Ectodermal cell (in vitro differentiated cells): ENCODE data around the gene XPO1.

Experiments
- H3K27ac ChIP-seq: 2 replicates; pipeline ENCODE4 v1.7.0; 2013; ENCODE audit warnings: mild to moderate bottlenecking, low read depth, low read length; ENCODE audit not compliant: insufficient read depth, poor library complexity, severe bottlenecking
- H3K27me3 ChIP-seq: 2 replicates; pipeline ENCODE4 v1.7.0; 2013; ENCODE audit warnings: mild to moderate bottlenecking, low read length; ENCODE audit not compliant: insufficient read depth, control insufficient read depth, poor library complexity, severe bottlenecking
- H3K36me3 ChIP-seq: one replicate; pipeline ENCODE4 v1.7.0; 2013; ENCODE audit warnings: low read length; ENCODE audit not compliant: control insufficient read depth, insufficient read depth
- H3K4me1 ChIP-seq: one replicate; pipeline ENCODE4 v1.7.0; 2013; ENCODE audit warnings: low read length; ENCODE audit not compliant: control insufficient read depth, insufficient read depth
- H3K4me3 ChIP-seq: 2 replicates; pipeline ENCODE4 v1.7.0; 2013; ENCODE audit warnings: low read depth, low read length, control low read depth; ENCODE audit not compliant: insufficient read depth
- H3K9me3 ChIP-seq: 2 replicates; pipeline ENCODE4 v1.7.0; 2013; ENCODE audit warnings: mild to moderate bottlenecking, low read length, moderate library complexity; ENCODE audit not compliant: control insufficient read depth
- WGBS, 2 experiments: methylation state at CpG; one replicate each; pipeline ENCODE4 v1.1.7; 2013; ENCODE audit warnings: missing lambda C conversion rate in 2 of 2; 5-methylcytosine and 5-hydroxymethylcytosine counted together

The XPO1 gene

GRCh38 chr2:61536572-61537276 is 1.4 kb downstream of the XPO1 start:
- WGBS, 2 experiments: 0% methylated on average over 26 of the region's 26 CpGs
- Histone ChIP-seq H3K27ac (peak overlapping the region; percentile 99), H3K27me3 (no peaks in the 10 kb centered on the region), H3K36me3 (peaks cover 6% of the 10 kb centered on the region), H3K4me1 (peaks cover 4% of the 10 kb centered on the region), H3K9me3 (no peaks in the 10 kb centered on the region), H3K4me3 (peak overlapping the region; percentile 94)

DNA sequence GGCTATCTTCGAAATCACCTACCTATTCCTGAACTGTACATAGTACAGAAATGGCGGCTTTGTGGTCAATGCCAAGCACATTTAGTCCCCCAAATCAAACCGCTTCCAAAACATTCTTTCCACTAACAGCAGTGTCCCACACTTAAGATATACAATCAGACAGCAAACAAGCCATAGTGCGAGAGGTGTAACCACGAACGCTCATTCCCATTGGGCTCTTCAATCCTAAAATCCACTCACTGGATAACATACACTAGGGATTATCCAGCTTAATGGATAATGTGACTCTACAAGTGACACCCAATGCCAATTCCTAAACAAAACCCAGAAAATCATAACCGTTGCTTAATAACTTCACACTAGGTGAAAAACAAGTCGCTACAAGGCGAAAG is 2.0 kb downstream of the XPO1 start:
- no peaks in the 10 kb centered on the region for H3K27me3 ChIP-seq
- H3K9me3 ChIP-seq: no peaks in the 10 kb centered on the region
- H3K4me3 ChIP-seq: peak overlapping the region; percentile 94
- peaks cover 6% of the 10 kb centered on the region for H3K36me3 ChIP-seq
- 0 to 1% methylated on average over 9 of the region's 9 CpGs for WGBS, 2 experiments
- peak overlapping the region; percentile 99 for H3K27ac ChIP-seq
- H3K4me1 ChIP-seq: peaks cover 4% of the 10 kb centered on the region

- WGBS, 2 experiments: 15% methylated on average over 5 of the region's 5 CpGs; no CpG with 5 or more reads in 1 of the 2 experiments
- peak overlapping the region; percentile 94 for H3K4me3 ChIP-seq
- H3K27me3 ChIP-seq: no peaks in the 10 kb centered on the region
- no peak overlapping the region for H3K27ac ChIP-seq
- H3K4me1 ChIP-seq: peaks cover 7% of the 10 kb centered on the region
- peaks cover 6% of the 10 kb centered on the region for H3K36me3 ChIP-seq
- no peaks in the 10 kb centered on the region for H3K9me3 ChIP-seq
Measured at GRCh38 chr2:61535449-61535848, 2.7 kb downstream of the XPO1 start.

- Histone ChIP-seq H3K36me3 (peaks cover 6% of the 10 kb centered on the region), H3K27ac (no peak overlapping the region), H3K9me3 (no peaks in the 10 kb centered on the region), H3K27me3 (no peaks in the 10 kb centered on the region), H3K4me1 (peaks cover 8% of the 10 kb centered on the region), H3K4me3 (peak overlapping the region; percentile 94)
- WGBS, 2 experiments: 44 to 45% methylated on average over 2 of the region's 2 CpGs
Measured at GRCh38 chr2:61534926-61535325, 3.2 kb downstream of the XPO1 start.

- Histone ChIP-seq H3K27me3 (no peaks in the 10 kb centered on the region), H3K4me1 (peaks cover 3% of the 10 kb centered on the region), H3K9me3 (no peaks in the 10 kb centered on the region), H3K36me3 (peaks cover 6% of the 10 kb centered on the region), H3K27ac (no peak overlapping the region), H3K4me3 (no peak overlapping the region)
- 81 to 87% methylated on average over 2 of the region's 2 CpGs for WGBS, 2 experiments
Measured at GRCh38 chr2:61530749-61531148, 7.4 kb downstream of the XPO1 start.

- Histone ChIP-seq H3K27me3 (no peaks in the 10 kb centered on the region), H3K36me3 (peaks cover 6% of the 10 kb centered on the region), H3K4me1 (peaks cover 3% of the 10 kb centered on the region), H3K9me3 (no peaks in the 10 kb centered on the region), H3K27ac (no peak overlapping the region), H3K4me3 (no peak overlapping the region)
- 86 to 98% methylated on average over 1 to 3 of the region's 3 CpGs for WGBS, 2 experiments
Measured at GRCh38 chr2:61529944-61530735, 8.0 kb downstream of the XPO1 start.

DNA sequence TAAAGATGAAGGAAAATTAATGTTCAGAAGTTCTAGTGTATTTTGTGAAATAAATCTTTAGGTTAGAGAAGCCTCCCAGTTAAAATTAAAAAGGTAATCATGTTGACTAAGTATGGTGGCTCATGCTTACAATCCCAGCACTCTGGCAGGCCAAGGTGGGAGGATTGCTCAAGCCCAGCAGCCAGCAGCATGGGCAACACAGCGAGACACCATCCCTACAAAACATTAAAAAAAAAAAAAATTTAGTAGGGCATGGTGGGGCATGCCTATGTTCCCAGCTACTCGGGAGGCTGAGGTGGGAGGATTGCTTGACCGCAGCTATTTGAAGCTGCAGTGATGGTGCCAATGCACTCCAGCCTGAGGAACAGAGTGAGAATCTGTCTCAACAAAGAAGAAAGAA is 17.9 kb downstream of the XPO1 start:
- Histone ChIP-seq H3K9me3 (no peaks in the 10 kb centered on the region), H3K27ac (no peak overlapping the region), H3K36me3 (peaks cover 45% of the 10 kb centered on the region), H3K27me3 (no peaks in the 10 kb centered on the region), H3K4me3 (no peak overlapping the region), H3K4me1 (no peaks in the 10 kb centered on the region)
- WGBS, 2 experiments: 93 to 96% methylated on average over 2 to 3 of the region's 3 CpGs

GRCh38 chr2:61512768-61513398 is 25.3 kb downstream of the XPO1 start:
- Histone ChIP-seq H3K4me1 (no peaks in the 10 kb centered on the region), H3K4me3 (no peak overlapping the region), H3K27me3 (no peaks in the 10 kb centered on the region), H3K27ac (no peak overlapping the region), H3K9me3 (no peaks in the 10 kb centered on the region), H3K36me3 (peaks cover 25% of the 10 kb centered on the region)
- 90 to 95% methylated on average over 11 of the region's 12 CpGs for WGBS, 2 experiments

GRCh38 chr2:61510674-61511671 is 27.2 kb downstream of the XPO1 start:
- Histone ChIP-seq H3K27me3 (no peaks in the 10 kb centered on the region), H3K27ac (no peak overlapping the region), H3K9me3 (no peaks in the 10 kb centered on the region), H3K4me3 (no peak overlapping the region), H3K4me1 (no peaks in the 10 kb centered on the region), H3K36me3 (peaks cover 15% of the 10 kb centered on the region)
- WGBS, 2 experiments: 93 to 95% methylated on average over 19 of the region's 19 CpGs
